GM12872 (cell line): ENCODE measurements around the gene DCBLD1.

Experiments
- TF ChIP-seq, protein P1 (sequence below): IDR thresholded peaks from 3 replicates; pipeline ENCODE4 v1.5.1; 2011; ENCODE audit warnings: low read depth, mild to moderate bottlenecking, low read length, moderate library complexity; ENCODE audit not compliant: insufficient read depth

DCBLD1 gene

GRCh38 chr6:117521791-117522502 lies 39.5 kb downstream of the DCBLD1 start:
- TF ChIP-seq, protein P1, sequence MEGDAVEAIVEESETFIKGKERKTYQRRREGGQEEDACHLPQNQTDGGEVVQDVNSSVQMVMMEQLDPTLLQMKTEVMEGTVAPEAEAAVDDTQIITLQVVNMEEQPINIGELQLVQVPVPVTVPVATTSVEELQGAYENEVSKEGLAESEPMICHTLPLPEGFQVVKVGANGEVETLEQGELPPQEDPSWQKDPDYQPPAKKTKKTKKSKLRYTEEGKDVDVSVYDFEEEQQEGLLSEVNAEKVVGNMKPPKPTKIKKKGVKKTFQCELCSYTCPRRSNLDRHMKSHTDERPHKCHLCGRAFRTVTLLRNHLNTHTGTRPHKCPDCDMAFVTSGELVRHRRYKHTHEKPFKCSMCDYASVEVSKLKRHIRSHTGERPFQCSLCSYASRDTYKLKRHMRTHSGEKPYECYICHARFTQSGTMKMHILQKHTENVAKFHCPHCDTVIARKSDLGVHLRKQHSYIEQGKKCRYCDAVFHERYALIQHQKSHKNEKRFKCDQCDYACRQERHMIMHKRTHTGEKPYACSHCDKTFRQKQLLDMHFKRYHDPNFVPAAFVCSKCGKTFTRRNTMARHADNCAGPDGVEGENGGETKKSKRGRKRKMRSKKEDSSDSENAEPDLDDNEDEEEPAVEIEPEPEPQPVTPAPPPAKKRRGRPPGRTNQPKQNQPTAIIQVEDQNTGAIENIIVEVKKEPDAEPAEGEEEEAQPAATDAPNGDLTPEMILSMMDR, result no peak

- TF ChIP-seq, protein P1, result no peak
These were observed 43.1 kb downstream of the DCBLD1 start for GRCh38 chr6:117525607-117526006.

GRCh38 chr6:117530467-117531242 lies 48.2 kb downstream of the DCBLD1 start:
- TF ChIP-seq, protein P1, result no peak

GRCh38 chr6:117531346-117531745 lies 48.9 kb downstream of the DCBLD1 start:
- TF ChIP-seq, protein P1, result no peak

DNA sequence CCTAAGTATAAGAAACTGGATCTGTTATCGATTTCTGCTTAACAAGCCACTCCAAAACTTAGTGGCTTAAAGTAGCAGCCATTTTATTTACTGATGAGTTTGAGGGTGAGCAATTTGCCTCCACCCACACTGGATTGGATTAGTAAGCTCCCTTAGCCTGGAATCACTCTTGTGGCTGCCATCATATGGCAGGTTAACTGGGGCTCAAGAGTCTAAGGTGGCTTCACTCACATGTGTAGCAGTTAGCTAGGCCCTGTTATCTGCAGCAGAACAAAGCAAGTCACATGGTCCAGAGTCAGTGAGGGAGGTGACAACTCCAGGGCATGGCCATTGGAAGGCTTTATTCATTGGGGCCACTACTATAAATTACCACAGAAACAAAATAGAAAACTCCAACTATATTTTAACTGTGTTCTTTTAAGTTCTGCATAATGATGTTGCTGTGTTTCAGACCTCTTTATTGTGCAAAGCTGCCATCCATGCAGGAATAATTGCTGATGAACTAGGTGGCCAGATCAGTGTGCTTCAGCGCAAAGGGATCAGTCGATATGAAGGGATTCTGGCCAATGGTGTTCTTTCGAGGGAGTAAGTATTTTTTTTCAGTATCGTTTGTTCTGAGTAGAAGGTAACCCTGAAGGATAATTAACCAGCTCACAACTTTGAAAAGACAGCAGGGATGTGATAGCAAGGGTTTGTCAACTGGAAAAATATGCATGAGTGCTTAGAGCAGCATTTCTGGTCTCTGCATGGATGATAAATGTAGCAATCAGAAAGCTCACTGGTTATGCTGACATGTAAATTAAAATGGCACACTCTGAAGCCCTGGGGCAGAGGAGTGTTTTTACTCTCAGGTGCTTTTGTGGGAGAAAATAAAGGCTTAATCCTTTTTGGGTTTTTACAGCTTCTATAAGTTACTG lies 49.6 kb downstream of the DCBLD1 start:
- TF ChIP-seq, protein P1, result no peak

DNA sequence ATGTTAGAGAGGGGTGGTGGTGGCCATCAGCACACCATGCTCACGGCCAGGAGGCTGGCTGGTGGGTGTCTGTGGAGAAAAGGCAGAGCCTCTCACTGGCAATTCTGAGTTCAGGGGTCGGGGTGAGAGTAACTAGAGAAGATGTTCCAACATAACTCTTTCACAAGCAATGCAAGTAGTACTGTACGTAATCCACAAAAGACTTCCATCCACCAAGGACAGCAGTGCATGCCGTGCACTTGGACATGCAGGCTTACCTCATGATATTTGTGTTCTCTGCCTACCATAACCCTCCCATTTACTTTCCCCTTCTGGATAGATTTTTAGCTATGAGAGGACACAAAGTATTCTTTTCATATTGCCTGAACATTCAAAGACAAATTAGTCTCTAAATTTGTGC lies 51.3 kb downstream of the DCBLD1 start:
- TF ChIP-seq, protein P1, result no peak

DNA sequence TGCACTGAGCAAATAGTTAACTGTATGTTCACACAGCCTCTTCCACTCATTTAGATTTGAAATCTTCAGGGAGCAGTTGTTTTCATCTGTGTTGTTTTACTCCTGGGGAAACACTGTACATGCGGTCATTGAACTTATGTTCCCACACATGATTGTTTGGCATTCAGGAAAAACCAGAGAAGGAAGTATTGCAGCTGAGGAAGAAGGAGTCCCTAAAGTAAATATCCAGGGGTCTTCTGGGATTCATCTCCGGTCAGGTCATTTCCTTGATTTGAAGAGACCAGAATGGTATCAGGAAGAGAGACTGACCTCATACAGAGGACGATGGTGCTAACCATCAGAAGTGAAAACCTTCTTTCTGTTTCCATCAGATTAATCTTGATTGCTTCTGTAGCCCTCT lies 52.5 kb downstream of the DCBLD1 start:
- TF ChIP-seq, protein P1, result no peak
